COLO668 (cell line): Measurements from ENCODE around the gene ZDHHC1.

Experiments used
- DNase-seq: peaks from one replicate; lab custom pipeline; 2025; ENCODE audit not compliant: unreplicated experiment; lab: John Stamatoyannopoulos, UW

The ZDHHC1 gene, protein sequence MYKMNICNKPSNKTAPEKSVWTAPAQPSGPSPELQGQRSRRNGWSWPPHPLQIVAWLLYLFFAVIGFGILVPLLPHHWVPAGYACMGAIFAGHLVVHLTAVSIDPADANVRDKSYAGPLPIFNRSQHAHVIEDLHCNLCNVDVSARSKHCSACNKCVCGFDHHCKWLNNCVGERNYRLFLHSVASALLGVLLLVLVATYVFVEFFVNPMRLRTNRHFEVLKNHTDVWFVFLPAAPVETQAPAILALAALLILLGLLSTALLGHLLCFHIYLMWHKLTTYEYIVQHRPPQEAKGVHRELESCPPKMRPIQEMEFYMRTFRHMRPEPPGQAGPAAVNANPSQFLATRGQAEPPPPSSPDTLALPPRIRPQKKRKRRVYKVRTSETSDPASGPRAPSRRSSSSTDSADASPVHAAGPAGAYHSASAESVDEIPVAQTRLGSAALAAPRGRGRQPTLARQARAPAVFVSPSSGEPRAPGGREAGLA

DNA sequence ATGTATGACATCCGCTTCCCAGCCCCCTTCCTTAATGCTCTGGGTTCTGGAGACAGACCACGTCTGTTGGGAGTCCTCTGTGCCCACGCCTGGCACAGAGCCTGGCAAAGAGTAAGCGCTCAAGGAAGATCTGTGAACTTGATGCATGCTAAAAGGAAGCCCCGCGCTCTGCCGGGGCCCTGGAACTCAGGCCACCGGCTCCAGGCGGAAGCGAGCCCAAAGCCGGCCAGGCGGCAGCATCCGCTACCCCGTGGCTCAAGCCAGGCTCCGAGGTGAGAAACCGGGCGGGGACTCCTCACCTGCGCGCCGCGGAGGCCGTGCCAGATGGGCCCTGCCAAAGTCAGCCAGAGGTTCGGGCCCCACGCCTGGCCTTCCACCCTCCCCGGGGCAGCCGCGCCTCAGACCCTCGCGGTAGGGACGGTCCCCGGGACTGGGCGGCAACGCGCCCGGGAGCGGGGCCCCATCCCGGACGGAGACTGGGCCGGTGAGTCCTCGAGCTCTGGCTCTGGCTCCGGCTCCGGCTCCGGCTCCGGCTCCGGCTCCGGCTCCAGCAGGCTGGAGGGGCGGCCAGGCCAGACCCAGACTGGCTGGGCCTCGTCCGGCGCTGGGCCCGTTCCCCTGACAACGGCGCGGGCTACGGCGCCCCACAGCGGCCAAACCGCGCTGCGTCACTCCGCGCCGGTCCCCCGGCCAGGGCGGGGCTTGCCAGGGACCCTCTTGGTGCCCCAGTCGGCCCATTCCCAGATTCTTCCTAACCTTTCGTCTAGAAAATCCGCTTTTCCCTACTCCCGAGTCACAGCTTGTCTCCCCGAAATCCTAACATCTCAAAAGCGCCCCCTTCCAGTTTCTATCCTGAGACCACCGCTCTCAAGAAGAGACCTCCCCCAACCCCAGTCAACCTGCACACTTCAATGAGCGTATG lies at the start of gene ZDHHC1:
Gene ZDHHC1 (minus strand): TSS at position 606 of the 922 bp plus-strand sequence. CDS start 8,702 bp downstream, outside the sequence.
- DNase-seq = peak; percentile 63

DNA sequence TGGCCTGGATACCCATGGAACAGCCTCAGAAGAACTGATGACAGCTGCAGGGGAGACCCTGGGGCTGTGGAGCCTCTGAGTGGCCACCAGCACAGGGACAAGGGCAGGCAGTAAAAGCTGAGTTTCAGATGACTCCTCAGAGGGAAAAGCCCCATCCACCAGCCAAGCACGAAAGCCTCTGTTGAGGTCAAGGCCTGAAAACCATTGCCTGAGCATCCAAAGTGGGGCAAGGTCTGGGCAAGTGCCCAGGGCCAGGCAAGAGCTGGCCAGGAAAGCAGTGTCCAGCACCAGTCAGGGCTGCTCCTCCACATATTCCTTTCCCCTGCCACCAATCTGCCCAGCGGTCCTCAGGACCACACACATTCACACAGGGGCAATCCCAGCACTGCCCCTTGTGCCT lies 48.3 kb upstream of the ZDHHC1 start:
- no peak for DNase-seq

DNA sequence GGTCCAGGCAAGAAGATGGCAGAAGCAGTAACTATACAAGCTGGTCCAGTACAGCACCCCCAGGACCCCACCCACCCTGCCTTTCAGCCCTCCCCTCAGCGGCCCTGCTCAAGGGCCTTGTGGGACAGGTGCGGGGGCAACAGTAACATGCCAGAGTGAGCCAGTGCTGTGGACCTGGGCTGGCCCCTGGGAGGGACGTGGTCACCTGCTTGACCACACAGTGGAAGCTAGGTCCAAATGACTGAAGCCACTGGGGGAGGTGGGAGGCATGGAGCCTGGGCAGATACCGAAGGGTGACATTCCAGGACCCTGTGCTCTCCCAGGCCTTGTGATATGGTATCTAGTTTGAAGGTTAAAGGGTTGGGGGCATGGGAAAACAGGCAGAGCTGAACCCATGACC lies 47.4 kb upstream of the ZDHHC1 start:
- DNase-seq = no peak

DNA sequence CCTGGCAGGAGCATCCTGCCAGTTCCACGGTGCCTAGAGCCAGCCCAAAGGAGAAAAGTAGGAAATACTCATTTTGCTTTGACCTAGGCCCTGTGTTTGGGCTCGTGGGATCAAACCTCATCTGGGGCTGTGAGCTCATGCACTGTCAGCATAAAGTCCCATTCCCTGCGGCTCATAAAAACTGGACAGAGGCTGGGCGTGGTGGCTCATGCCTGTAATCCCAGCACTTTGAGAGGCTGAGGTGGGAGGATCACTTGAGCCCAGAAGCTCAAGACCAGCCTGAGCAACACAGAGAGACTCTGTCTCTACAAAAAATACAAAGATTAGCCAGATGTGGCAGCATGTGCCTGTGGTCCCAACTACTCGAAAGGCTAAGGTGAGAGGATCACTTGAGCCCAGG lies 46.8 kb upstream of the ZDHHC1 start:
- no peak for DNase-seq

DNA sequence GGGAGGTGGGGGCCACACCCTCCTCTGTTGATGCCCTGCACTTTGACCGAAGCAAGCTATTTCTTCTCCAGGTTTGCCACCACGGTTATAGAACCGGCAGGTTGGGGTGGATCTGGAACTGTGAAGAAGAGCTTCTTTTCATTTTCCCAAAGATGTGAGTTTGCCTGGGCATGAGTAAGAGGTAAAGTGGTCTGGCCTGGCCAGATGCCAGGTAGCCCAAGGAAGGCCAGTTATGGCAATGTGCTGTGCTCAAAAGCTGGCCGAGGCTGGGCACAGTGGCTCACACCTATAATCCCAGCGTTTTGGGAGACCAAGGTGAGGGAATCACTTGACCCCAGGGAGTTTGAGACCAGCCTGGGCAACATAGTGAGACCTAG lies 46.0 kb upstream of the ZDHHC1 start:
- DNase-seq = no peak

DNA sequence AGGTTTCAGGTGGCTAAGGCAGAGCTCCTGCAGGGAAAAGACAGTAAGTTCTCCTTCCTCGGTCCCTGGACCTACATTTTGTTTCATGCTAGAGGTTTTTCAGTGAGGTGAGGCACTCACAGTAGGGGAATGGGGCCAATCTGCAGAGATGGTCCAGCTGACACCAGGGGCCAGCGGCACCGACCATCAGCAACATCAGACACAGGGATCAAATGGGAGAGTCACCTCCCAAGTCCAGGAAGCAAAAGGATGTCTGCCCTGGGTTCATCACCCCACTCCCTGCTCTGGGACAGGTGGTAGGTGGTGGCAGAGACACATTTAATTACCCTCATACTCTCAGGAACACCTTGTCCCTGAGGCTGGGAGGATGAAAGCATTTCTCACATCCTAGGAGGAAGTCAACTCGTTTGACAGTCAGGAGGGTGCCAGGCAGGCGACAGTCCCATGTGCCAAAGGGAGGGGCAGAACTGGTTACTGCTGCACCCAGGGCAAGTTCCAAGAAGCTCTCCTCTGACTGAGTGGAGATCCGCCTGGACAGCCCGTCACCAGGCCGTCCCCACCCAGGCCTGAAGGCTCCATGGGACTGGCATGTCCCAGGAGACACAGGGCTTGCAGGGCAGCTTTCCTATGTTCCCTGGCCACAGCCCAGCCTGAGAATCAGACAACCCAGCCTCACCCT lies 45.5 kb upstream of the ZDHHC1 start:
- no peak for DNase-seq

DNA sequence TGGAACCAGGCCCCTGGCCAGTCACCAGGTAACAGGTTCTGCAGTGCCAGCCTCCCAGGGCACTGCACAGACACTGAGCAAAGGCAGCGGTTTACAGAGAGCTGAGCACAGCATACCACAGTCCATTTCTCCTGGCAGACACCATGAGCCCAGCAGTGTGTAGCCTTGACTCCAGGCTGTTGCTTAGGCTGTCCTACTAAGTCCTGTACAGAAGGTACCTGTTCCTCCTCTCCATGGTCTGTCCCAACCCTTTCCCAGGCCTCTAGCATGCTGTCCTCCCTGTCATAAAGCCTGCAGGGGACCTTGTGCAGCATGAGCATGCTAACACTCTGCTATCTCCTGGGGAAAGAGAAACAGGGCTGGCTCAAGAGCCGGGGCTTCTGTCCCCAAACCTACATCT lies 44.7 kb upstream of the ZDHHC1 start:
- DNase-seq = no peak

DNA sequence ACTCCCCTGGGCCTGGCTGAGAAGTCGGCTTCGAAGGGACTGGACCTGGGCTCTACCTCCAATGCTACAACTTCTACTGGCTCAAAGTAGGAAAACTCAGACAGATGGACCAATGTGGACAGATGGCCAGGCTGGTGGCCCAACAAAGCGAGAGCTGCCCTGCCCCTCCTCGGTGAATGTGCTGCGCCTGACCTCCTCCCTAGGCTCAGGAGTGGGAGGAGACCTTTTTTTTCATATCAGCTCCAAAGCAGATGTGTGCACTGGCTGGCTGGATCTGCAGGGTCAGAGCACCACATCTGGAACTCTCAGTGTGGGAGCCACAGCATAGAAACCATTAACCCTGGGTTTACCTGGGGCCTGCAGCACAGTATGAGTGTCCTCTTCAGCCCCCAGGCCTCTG lies 43.9 kb upstream of the ZDHHC1 start:
- no peak for DNase-seq

DNA sequence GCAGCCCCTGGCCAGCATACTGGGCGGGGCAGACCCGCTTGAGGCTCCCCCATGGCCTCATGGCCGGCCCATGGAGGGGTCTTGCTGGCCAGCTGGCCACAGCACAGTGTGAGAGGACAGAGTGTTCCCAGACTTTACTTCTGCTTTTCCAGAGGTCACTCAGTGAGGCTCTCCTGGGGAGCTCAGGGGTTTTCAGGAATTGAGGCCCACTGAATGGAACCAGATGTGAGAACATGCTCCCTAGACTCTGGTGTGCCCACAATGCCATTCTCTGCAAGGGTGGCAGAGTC lies 43.5 kb upstream of the ZDHHC1 start:
- no peak for DNase-seq

DNA sequence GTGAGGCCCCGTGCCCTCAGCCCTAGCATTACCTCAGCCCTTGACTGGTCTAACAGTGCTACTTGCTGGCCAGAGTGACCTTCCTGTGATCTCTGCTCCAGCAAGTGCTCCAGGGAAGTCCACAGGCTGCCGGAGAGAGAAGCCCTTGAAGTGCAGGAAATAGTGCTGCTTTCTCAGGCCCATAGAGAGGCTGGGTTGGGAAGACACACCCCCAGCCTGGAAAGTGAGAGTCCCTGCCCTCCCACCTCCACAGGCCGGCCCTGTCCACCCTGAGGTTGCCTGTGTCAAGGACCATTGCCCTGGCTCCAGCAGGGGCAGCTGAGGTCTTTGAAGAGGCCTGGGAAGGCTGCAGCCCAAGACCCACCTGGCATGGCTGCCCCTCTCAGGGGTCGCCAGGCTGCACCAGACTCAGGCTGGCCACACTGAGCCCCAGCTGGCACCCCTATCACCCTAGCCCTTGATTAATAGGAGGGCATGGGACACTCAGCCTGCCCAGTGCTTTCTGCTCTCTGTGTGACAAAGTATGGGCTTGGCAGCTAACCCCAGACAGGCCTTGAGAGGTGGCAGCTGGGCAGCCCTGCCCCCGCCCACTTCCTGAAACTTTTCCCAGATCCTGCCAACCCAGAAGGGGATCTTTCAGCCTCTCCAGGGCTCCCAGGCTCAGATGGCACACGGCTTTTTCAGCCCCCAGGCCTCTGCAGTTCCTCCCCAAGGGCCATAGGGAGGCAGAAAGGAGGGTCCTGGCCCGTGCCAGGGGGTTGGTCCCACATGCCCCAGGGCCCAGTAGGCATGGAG lies 43.0 kb upstream of the ZDHHC1 start:
- DNase-seq = peak; percentile 20

DNA sequence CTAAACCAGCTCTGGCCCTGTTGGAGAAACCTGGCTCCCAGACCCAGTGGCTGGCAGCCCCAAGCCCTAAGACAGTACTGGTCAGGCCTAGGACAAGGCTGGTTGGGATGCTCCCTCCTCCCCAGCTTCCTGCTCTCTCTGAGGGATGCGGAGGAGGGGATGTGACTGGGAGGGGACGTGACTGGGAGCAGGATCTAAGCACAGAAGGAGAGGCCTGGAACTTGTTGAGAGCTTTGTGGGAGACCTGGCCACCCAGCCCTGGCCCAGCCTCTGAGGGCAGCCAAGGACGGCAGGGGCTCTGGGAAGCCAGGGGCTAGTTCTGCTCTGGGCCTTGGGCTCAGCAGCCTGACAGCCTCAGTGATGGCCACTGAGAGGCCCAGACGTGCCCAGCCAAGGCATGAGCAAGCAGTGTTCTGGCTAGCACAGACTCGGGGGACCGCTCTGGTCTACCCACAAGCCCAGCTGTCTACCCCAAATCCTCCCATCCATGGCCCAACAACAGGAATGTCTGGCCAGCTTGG lies 41.9 kb upstream of the ZDHHC1 start:
- no peak for DNase-seq

DNA sequence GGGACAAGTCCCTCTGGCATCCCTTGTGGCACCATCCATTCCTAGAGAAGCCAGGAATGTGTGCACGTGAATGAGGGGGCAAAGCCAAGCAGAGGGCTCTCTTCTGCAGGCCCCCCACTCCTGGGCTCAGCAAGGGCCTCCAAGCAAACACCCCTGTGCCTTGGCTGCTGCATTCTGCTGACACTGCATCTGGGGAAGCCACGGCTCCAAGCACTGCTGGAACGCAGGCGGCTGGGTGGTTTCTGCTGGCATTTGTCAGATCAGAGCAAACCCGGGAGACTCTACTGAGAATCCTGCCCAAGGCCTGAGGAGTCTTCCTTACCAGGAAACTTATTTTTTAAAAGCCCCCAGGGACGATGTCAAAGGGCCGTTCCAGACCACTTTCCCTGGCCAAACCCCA lies 41.3 kb upstream of the ZDHHC1 start:
- DNase-seq = no peak

DNA sequence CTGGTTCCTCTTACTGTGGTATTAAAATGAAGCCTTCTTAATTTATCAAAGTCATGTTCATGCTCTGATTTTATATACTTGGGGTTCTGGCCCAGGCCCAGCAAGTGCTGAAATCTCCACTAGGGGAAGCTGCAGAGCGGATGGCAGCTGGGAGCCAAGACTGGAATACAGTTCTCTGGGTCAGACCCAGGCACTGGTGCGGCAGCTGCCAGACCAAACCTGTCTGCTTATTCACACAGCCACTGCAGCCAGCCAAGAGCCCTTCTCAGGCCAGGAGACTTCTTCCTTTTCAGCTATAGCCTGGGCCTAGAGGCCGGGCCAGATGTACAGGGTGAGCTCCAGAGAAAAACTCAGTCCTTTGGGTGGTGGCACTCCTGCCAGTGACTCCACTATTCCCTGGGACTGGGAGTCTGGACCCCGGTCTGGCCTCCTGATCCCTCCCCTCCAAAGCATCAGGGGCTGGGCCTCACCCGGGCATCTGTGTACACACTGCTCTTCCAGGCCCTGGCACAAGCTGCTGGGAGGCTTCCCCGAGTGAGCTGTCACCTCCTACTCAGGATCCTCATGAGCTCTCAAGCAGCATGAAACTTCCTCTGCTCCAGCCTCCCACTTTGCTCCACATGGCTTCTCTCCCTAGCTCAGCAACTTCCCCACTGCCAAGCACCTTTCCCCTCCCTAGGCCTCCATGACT lies 40.3 kb upstream of the ZDHHC1 start:
- peak; percentile 8 for DNase-seq

DNA sequence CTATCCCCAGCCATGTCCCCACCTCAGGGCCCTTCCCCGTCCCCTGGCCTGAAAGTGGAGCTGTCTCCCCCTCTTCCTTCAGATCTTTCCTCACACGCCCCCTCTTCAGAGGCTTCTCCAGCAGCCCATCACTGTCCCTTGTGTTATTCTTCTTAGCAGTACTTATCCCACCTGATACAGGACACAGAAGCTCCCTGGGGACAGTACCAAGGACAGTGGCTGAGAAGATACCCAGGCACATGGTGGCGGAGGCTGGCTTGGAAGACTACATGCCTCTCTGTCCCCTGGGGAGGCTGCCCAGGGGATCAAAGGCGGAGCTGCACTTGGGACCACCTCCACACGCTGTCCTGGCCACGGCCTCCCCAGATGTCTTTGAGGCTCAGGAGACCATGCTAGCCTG lies 38.6 kb upstream of the ZDHHC1 start:
- DNase-seq = no peak

DNA sequence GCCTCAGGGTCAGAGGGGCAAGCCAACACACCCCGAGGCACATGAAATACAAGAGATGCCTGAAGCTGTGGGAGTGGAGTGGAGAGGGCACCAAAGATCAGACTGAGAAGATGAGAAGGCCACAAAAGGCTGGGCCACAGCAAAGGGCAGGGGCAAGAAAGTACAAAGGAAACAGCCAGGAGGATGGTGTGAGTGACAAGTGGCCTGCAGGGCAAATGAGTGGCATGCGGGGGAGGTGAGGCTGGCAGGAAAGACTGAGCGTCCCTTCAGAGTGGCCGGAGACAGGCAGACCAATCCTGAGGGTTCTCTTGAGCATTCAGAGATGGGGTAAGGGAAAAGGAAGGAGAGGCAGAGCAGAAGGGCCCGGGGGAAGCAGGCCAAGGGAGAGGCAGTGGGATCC lies 37.8 kb upstream of the ZDHHC1 start:
- DNase-seq = no peak

DNA sequence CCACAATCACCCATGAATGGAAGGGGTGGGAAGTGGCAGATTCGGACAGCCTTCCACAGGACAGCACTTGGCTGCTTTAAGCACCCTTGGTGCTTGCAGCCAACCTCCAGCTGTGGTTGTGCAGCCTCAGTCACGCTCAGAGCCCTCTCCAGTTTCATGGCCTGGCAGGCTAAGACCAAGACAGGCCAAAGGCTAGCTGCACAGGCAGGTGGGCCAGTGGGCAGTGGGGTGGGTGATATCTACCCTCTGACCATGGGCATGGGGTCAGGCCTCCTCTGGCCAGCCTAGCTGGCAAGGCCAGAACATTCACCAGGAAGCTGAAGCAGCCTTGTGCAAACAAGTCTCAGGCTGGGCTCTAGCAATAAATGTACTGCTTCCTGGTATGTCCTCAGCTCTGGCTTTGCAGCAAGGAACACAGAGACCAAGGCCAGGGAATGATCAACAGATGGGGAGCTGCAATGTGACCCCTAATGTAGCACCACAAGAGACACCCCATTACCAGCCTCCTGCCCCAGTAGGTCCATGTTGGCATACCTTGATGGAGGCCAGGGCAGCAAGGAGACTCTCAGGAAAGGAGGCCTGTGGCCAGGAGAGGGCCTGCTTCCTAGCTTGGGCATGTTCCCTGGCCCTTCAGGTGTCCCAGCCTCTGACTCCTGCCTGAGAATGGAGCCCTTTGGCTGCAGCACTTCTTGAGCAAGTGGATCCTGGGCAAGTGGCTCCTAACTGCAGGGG lies 35.6 kb upstream of the ZDHHC1 start:
- no peak for DNase-seq

DNA sequence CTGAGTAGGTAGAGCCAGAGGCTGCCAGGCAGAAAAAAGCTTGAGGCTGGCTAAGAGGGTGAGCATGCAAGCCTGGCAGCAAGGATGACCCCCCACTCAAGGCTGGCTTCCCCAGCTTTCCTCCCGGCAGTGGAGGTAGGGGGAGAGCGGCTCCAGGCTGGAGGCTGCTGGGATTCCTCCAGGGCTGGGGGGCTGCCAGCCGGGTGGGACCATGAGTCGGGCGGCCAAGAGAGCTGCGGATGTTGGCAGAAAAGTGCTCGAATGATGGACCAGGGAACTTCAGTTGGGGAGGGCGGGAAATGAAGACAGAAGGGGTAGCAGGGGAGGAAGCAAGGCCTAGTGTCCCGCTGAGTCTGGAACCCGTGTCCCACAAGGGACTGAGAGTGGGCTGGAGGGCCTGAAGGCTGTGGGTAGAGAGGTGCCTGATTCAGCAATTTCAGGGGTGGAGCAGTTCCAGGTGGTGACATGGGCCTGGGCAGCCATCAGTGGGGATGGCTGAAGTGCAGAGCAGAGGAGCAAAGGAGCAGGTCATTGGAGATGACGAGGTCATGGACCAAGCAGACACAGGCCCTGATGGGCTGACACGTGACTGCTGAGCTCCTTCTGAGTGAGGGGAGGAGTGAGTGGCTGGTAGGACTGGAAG lies 34.9 kb upstream of the ZDHHC1 start:
- DNase-seq = no peak

DNA sequence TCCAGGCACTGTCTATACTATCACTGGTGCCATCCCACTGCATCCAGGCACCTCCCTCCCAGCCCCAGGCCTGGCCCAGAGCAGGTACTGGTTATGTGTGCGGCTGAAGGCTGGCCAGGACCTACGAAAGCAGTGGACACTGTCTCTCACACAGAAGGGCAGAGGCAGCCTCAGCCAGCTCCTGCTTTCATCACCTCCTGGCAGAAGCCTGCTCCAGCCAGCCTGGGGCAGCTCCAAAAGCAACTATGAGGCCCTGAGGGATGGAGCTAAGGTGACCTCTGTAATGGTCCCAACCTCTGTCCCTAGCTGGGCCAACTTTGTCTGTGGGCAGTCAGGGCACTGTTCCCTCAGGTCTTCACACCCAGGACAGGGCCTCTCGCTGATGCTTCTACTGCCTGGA lies 33.5 kb upstream of the ZDHHC1 start:
- DNase-seq = no peak

DNA sequence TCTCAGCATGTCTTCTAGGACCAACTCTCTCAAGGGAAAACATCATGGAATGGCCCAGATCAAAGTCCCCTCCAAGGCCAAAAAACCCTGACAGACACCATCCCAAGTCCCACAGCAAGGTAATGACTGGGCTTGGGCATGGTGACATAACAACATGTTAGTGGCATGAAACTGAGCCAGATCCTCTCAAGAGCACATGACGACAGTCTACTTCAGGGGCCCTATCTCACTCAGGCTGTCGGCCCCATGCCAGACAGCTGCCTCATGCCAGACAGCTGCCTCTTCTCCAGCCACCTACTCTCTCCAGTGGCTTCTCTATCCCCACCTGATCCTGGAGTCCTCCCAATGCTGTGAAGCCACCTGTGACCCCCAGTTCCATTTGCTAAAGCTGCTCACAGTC lies 33.1 kb upstream of the ZDHHC1 start:
- DNase-seq = no peak
